Muscle of arm (tissue), 12 donors: ENCODE data around the gene FRY. TPM values are rescaled to one million over a fixed set of nuclear protein-coding genes. Genes with fewer than 3 reads are reported as not detected.

ENCODE experiments used
- DNase-seq: peaks from one replicate; pipeline ENCODE4 v3.0.0-alpha.2; 2013
- polyA plus RNA-seq, 12 donors: library from polyadenylated mRNA; unstranded; fragments of 120-200 nt; gene quantifications; one replicate each; pipeline ENCODE4 v1.2.1, GENCODE V29; 2013; ENCODE audit not compliant: insufficient read length in 12 of 12

Gene FRY
- polyA plus RNA-seq, 12 donors, result 23.6 to 55.7 (median 48.1) TPM; not detected in 1

GRCh38 chr13:32170841-32171240, 139.3 kb downstream of the FRY start:
- DNase-seq, result no peak

GRCh38 chr13:32173881-32174280, 142.3 kb downstream of the FRY start:
- no peak for DNase-seq

- DNase-seq, result no peak
Measured at GRCh38 chr13:32174366-32174765, 142.8 kb downstream of the FRY start.

GRCh38 chr13:32175307-32175706, 143.7 kb downstream of the FRY start:
- no peak for DNase-seq

GRCh38 chr13:32175943-32176342, 144.4 kb downstream of the FRY start:
- DNase-seq, result no peak

- DNase-seq, result no peak
Measured at GRCh38 chr13:32176696-32177095, 145.1 kb downstream of the FRY start.

- DNase-seq, result no peak
Measured at GRCh38 chr13:32178763-32179162, 147.2 kb downstream of the FRY start.

GRCh38 chr13:32179708-32180107, 148.1 kb downstream of the FRY start:
- DNase-seq, result no peak

GRCh38 chr13:32187651-32188050, 156.1 kb downstream of the FRY start:
- DNase-seq, result no peak

GRCh38 chr13:32191452-32191998, 160.0 kb downstream of the FRY start:
- DNase-seq, result no peak

GRCh38 chr13:32195713-32196112, 164.1 kb downstream of the FRY start:
- no peak for DNase-seq

- DNase-seq, result no peak
Measured at GRCh38 chr13:32199168-32199567, 167.6 kb downstream of the FRY start.

- no peak for DNase-seq
Measured at GRCh38 chr13:32200741-32201140, 169.2 kb downstream of the FRY start.

- DNase-seq, result no peak
Measured at GRCh38 chr13:32201809-32202208, 170.2 kb downstream of the FRY start.

GRCh38 chr13:32202268-32202667, 170.7 kb downstream of the FRY start:
- no peak for DNase-seq

GRCh38 chr13:32203221-32203620, 171.6 kb downstream of the FRY start:
- DNase-seq, result no peak

- no peak for DNase-seq
Measured at GRCh38 chr13:32203736-32204135, 172.2 kb downstream of the FRY start.

GRCh38 chr13:32205431-32206096, 174.0 kb downstream of the FRY start:
- DNase-seq, result no peak

- DNase-seq, result no peak
Measured at GRCh38 chr13:32206097-32206740, 174.6 kb downstream of the FRY start.

- no peak for DNase-seq
Measured at GRCh38 chr13:32208860-32209259, 177.3 kb downstream of the FRY start.

GRCh38 chr13:32209652-32210051, 178.1 kb downstream of the FRY start:
- no peak for DNase-seq

GRCh38 chr13:32210101-32210500, 178.5 kb downstream of the FRY start:
- DNase-seq, result no peak

GRCh38 chr13:32211813-32212212, 180.2 kb downstream of the FRY start:
- no peak for DNase-seq

GRCh38 chr13:32212421-32212820, 180.8 kb downstream of the FRY start:
- DNase-seq, result no peak
